T-helper 1 cell treated with Interleukin-12 subunit alpha and Interleukin-12 subunit beta and Interleukin-4 antibody, amounts not matched to agents 30 ng/mL and 1 ng/mL, for 36 hours (primary cell): ENCODE data around the gene LOXHD1. TPM values are rescaled to one million over a fixed set of nuclear protein-coding genes. Genes with fewer than 3 reads are reported as not detected.

Source experiments
- intact Hi-C: fragments of 100-400 bp; cut with micrococcal nuclease; formaldehyde crosslinking; loops from one replicate; pipeline ENCODE4 v1.15.1; 2024
- total RNA-seq: library from RNA; stranded (reverse); gene quantifications from 2 replicates; pipeline ENCODE4 v1.2.3, GENCODE V29; 2022

Gene LOXHD1
- total RNA-seq, 1 donor from 2014 or later = not detected

DNA sequence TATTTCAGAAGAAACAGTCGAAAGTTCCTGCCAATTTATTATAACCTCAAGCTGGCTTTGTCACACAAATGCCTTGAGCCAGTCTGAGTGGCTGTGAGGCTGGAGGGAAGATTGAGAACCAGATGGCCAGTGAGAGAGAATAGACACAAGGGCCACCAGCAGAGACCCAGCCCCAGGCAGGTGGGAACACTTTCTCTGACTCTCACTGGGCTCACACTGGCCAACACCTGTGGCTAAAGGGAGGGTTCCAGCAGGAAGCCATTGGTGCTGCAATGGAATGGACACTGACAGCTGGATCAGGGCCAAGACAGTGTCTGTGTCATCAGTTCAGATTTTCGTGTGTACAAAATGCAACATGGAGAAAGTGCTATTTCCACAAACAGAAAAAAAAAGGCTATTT is 29.9 kb downstream of the LOXHD1 start:
- intact Hi-C loops = no loop called here

DNA sequence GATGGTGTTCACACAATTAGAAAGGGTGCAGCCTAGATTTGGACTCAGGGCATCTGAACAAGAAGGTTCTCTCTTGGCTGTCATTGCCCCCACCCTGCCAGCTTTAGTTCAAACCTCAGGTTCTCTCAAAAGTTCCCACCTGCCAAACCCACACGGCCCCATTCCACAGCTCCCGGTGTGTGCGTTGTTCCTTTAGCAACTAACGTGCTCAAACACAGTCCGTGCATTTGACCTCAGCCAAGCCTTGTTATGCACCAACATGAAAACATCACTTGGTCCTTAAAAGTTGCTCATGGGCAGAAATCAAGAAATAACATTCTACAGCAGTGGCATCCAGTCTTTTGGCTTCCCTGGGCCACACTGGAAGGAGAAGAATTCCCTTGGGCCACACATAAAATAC is 32.0 kb downstream of the LOXHD1 start:
- intact Hi-C loops = no loop called here

DNA sequence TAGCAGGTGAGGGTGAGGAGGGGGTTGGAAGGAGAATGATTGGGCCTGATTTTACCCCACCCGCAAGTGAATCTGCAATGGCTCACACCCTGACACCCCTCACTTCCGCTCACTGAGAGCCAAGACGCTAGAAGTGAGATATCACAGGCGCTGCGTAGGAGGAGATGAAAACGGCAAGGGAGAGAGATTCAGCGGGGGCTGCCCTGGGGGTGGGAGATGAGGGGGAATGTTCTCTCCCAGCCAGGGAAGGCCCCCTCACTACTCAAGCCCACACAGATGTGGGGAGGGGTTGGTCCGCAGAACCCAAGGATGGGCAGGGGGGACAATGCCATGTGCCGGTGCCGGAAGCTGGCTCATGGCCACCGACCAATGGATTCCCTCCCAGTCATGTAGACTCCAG is 32.9 kb downstream of the LOXHD1 start:
- intact Hi-C loops = no loop called here

DNA sequence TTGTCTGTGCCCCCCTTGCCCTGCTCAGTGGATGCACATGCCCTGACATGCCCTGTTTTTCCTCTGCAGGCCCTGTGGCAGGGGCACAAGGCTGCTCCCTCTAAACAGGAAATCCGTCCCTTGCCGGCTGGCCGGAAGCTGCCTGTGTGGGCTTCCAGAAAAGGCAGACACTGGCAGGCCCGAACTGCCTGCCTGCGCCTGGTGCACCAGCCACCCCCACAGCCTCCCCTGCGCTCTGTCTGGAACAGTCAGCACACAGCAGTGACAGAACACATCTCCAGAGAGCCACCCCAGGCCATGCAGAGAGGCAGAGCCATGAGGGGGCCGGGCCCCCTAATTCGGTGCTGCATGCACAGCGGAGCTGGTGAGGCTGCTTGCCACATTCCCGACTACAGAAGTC is 33.5 kb downstream of the LOXHD1 start:
- intact Hi-C loops = loop anchor here (1.0 kb wide), 1 partner anchor 342 kb away; no protein-coding TSS in a partner anchor

DNA sequence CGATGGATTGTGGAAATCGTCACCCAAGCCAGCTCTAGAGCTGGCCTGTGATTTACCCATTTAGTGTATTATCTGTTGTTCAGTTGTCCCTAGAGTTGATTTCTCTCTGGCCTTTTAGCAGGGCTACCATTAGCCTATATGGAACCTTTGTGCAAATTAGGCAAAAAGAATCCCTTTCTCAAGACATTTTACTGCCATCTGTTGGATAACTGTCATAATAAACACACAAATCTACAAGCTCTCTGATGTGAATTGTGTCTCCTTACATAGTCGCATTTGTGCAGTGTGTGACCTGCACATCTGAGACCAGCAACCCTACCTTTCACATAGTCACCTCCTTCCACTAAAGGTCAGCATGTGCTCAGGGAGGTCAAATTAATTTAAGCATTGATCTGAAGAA is 34.0 kb downstream of the LOXHD1 start:
- intact Hi-C loops = loop anchor here (1.0 kb wide), 1 partner anchor 342 kb away; no protein-coding TSS in a partner anchor

DNA sequence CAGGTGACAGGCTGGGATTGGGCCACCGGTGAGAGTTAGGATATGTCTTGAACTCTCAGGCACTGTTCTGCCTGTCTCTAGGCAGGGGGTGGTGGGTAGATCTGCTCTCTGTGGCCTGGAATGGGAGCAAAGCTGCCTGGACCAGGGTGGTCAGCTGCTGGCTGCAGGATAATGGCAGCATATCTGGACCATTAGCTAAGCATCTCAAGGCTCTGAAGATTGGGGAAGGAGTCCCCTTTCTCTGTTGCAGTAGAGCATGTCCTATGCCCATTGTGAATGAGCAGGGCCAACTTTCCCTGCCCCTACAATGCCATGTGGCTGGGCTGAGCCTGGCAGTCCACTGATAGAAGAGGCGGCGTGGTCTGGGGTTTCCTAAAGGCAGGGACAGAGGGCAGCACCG is 34.6 kb downstream of the LOXHD1 start:
- intact Hi-C loops = no loop called here

DNA sequence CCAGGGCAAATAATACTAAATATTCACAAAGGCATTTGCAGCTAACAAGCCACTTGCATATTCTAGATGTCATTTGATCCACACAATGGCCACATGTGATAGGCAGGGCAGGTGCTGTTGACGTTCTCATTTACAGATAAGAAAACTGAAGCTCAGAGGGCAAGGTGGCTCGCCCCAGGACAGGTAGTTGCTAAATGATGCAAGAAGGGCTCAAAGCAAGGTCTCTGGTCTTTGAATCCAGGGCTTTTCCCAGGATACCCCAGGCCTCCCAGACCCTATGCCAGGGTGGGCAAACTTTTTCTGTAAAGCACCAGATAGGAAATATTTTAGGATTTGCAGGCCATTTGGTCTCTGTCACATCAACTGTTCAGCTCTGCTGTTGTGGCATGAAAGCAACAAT is 35.1 kb downstream of the LOXHD1 start:
- intact Hi-C loops = no loop called here

DNA sequence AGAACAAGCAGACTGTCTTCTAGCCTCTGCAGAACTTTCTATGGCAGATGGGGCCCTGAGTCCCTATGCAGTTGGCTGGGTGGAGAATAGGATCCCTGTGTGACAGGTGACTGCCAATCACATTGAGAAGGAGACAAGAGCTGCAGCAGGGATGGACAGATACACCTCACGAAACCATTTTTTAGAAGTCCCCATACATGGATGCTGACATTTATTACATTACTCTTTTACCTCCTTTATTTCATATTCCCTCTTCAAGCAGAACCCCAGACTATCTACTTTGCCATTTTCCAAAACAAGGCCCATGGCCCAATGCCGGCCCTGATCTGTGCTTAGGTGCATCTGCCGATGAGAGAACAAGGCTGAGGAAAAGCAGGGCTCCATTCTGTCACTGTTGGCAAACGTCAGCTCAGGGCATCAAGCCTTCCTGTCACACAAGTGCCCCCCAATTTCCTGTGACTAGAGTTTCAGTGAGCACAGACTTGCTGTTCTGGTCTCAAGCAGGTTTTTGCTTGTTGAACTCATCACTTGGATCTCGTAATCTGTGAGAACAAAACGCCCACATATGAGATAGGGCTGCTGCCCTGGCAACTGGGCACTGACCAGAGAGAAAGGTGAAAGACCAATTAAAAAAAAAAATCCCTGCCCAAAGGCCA is 35.8 kb downstream of the LOXHD1 start:
- intact Hi-C loops = no loop called here

DNA sequence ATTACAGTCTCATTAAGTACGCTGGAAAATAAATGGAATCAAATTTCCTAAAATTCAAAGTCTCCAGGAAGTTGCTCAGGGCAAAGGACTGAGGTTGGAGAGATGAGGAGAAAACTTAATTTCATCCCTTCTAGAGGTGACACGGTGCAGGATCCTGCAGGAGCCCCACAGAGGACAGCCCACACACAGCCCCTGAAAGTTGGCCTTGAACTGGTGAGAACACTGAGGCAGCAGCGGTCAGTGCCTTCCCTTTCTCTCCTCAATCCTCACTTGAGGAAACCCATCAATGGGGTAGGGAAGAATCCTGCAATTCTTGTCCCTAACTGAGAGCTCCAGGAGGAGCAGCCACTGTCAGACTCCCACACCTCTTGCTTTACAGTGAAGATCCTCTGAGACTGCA is 37.5 kb downstream of the LOXHD1 start:
- intact Hi-C loops = no loop called here

DNA sequence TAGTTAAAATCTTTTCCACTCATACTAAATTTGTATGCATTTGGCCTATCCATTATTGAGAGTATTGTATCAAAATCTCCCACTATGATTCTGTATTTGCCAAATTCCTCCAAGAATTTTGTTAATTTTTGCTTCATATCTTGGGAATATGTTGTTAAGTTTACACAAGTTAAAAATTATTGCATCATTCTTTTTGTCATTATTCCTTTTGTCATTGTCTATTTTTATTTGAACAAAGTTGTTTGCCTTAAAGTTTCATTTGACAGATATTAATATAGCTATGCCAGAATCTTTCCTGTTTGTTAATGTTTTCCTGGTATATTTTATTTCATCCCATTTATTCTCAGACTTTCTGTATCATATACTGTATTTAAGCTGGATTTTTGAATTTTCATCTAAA is 41.3 kb downstream of the LOXHD1 start:
- intact Hi-C loops = no loop called here

DNA sequence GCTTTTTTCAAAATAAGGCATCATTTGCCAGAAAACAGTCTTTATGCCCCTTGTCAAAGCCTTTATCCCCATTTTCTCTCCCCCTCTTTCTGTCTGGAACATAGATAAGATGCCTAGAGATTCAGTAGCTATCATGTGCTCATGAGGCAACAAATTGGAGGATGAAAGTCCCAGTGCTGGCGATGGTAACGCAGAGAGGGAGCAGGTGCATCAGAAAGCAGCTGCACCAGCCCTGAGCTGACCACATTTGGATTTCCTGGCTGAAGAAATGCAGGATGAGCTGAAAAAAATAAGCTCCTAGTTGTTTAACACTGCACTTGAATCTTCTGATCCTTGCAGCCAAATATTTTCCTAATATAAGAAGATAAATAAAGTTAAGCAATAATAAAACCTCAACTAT is 48.0 kb downstream of the LOXHD1 start:
- intact Hi-C loops = no loop called here

DNA sequence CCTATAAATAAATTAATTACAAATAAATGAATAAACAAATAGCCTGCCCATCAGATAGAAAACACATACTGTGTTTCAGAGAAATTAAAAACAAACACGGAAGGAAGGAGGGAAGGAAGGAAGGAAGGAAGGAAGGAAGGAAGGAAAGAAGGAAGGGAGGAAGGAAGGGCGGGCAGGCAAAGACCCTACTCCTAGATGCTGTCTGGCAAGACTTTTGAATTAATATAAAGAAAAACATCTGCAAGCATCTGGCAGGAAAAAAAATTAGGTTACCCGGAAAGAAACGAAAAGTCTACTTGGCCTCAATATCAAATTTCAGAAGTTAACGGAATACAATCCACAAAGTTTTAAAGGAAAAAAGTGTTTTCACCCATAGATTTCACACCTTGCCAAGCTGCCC is 49.1 kb downstream of the LOXHD1 start:
- intact Hi-C loops = no loop called here

DNA sequence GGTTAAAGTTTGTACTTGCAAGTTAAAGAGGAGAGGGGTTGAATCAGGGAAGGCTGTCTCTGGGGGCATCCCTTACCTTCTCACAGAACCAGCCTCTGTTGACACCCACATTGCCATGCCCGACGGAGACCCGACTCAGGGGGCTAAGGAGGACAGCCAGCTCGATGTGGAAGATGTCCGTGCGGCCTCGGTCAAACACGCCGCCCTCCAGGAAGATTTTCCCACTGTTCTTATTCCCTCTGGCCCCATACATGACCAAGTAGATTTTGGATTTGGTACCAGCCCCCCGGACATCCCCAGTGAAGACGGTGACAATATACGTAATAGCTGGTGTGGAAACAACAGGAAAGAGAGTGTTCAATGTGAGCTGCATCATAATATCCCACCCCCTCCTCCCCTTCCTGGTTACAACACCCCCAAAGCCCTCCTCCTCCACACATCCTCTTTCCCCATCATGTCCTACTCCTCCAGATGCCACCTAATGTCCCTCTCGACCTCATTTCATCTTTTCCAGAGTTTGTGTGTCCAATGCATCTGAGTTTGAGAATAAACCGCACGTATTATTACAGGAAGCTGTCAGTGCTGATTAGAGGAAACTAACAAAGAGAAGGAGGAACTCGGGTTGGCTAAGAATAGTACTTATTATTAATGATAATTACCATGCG is 55.7 kb downstream of the LOXHD1 start:
- intact Hi-C loops = no loop called here

DNA sequence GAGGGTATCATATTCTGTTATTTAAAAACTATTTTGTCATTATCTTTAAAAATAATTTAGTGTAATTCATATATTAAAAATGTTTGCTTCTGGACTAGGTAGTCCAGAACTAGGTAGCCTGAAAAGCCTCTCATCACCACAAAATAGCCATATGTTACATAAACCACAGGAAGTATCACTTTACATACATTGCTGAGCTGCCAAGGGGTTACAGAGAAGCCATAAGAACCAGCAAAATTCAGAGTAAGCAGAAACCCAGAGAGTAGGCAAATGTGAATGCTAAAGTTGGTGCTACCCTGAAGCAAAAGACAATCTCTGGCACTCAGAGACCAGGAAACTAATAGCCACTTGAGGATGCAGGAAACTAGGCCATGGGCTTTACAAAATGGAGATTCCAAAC is 60.9 kb downstream of the LOXHD1 start:
- intact Hi-C loops = no loop called here

DNA sequence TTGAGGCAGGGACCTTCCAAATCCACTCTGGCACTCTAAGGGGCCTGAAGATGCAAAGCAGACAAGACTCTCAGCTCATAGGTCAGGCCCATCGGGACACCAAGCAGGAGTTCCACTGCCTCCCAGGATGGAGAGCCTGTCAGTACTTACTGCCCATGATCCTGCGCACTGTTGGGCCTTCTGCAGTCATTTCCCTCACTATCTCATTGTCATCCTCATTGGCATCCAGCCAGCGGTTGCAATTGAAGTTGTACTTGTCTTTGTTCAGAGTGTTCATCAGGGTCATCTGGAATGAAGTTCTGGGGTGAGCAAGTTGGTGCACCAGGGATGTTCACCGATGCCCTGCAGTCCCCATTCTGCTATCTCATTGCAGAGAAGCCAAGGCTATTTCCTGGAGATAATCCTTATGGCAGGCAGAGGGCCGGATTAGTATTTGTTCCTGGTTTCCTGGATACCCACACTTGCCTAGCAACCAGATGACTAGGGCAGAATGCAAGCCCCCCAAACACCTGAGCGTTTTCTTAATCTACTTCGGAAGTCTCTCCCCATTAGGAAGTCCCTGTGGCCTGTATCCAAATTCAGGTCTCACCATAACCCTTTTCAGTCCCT is 65.1 kb downstream of the LOXHD1 start:
- intact Hi-C loops = no loop called here

DNA sequence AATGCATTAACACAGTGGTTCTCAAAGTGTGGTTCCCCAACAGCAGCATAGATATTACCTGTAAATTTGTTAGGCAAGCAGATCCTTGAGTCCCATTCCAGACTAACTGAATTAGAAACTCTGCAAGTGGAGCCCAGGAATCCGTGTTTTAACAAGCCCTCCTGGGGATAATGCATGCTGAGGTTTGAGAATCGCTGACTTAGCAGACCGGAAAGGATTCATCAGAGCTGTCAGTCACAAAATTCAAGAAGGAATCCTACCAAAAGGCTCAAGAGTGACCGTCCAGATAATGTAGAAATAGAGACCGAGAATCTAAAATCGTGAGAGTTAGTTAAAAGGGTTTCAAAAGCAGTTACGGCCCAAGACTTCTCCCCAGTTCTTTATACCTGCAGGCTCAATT is 66.9 kb downstream of the LOXHD1 start:
- intact Hi-C loops = no loop called here

DNA sequence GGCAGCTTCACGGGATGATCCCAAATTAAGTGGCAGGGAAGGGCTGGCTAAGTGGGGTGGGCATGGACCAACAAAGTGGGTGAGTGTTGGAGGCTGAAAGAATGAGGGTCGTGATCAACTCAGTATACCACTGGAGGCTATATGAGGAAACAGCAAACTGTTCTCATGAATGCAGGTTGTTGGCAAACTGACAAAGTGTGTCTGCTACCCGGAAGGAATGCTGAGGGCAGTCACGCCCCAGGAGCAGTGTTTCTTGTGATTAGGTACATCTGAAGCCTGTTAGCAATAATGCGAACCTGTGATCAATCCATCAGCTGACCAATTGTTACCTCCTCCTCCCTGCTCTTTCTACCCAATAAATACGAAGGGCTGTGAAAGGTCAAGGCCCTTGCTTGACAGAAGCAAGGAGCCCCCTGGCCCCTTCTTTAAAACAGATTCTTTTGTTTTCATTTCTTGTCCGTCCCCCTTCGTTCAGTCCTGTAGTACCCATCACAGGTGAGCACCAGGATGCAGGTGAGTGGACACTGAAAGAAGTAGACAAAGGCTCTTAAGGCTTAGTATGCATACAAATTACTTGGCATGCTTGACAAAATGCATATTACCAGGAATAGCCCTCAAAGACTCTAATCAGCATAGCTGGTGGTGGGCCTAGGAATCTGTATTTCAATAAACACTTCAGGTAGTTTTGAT is 67.9 kb downstream of the LOXHD1 start:
- intact Hi-C loops = no loop called here

DNA sequence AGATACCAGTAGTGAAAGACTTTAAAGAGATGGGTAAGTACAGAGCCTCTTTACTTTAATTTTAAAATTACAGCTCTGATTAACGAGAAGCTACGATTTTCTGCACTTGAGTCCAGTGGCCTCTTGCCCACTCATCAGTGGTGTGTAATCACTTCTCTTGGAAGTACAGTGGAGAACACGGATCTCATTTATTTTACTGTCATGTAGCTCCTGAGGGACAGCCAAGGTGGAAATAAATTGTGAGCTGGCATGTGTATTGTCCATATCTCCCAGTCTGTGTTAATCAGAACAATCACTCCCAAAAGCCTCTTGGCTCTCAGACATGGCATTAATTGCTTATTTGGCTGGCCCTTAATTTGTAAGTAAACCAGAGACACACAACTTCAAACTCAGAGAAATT is 69.4 kb downstream of the LOXHD1 start:
- intact Hi-C loops = no loop called here

DNA sequence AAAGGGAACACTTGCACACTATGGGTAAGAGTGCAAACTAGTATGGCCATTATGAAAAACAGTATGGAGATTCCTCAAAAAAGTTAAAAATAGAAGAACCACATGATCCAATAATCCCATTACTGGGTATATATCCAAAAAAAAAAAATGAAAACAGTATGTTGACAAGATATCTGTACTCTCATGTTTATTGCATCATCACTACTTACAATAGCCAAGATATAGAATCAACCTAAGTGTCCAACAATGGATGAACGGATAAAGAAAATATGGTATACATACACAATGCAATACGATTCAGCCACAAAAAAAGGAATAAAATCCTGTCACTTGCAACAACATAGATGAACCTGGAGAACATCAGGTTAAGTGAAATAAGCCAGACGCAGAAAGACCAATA is 73.3 kb downstream of the LOXHD1 start:
- intact Hi-C loops = no loop called here

DNA sequence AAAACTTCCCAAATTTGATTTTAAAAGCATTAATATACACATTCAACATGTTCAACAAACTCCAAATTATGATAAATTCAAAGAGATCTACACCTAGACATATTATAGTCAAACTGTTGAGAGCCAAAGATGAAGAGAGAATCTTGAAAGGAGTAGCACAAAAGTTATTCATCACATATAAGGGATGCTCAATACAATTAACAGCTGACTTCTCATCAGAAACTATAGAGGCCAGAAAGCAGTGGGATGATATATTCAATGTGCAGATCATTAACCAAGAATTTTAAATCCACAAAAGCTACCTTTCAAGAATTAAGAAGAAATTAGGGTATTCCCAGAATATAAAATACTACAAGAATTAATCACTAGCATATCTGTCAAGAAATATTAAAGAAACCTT is 75.4 kb downstream of the LOXHD1 start:
- intact Hi-C loops = no loop called here

DNA sequence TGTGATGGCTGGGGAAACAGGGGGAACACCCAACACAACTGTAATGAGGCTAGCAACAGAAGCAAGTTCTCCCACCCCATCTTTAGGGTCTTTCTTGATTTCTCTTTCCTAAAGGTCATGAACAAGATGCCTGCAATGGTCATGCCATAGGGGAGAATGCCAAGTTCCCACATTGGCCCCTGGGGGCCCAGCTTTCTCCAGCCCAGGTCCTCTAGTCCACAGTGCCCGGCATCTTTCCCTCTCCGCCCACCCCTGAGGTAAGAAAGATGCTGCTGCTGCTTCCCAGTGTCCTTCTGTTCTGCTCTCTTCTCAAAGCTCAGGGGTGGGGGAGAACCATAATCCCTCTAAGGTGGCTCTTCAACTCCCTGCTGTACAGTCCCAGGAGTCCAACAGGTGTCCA is 78.0 kb downstream of the LOXHD1 start:
- intact Hi-C loops = no loop called here

DNA sequence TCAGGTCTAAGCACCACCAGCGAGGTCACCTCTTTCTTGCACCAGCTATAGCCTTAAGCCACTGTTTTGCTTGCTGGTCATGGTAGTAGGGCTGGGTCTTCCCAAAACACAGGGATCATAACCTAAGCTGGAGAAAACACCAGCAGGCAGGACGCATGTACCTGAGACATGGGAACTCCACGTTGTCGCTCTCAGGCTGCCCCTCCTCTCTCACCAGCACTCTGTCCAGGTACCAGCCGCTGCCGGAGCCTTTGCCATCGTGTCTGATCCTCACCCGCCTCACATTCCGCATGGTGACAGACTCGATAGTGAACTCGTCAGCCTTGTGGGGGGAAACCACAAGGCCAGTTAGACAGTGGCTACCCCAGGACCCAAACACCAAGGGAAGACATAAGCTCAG is 79.5 kb downstream of the LOXHD1 start:
- intact Hi-C loops = no loop called here
